Kidney epithelial cell (primary cell): ENCODE data around the gene ZNF740. TPM values are rescaled to one million over a fixed set of nuclear protein-coding genes. Genes with fewer than 3 reads are reported as not detected.

Source experiments
- DNase-seq: peaks from one replicate; pipeline ENCODE4 v3.0.0-alpha.2; 2010; ENCODE audit warnings: low read depth
- H3K27me3 ChIP-seq: 2 replicates; pipeline ENCODE4 v1.6.0; 2011; ENCODE audit warnings: low read length; ENCODE audit not compliant: control insufficient read depth, insufficient read depth
- H3K36me3 ChIP-seq: 2 replicates; pipeline ENCODE4 v1.5.1; 2011; ENCODE audit warnings: low read length; ENCODE audit not compliant: control insufficient read depth, insufficient read depth
- H3K4me3 ChIP-seq: 2 replicates; pipeline ENCODE4 v1.5.1; 2011; ENCODE audit warnings: low read depth, mild to moderate bottlenecking, control low read depth, low read length
- CTCF ChIP-seq: IDR thresholded peaks from 2 replicates; pipeline ENCODE4 v1.5.1; 2011; ENCODE audit warnings: mild to moderate bottlenecking, moderate library complexity, low read length, control low read depth, inconsistent platforms; ENCODE audit not compliant: insufficient read depth, poor library complexity, severe bottlenecking
- total RNA-seq: library from RNA; depleted of rRNA; stranded (reverse); fragments of >200 nt; gene quantifications from 2 replicates; pipeline ENCODE4 v1.2.3, GENCODE V29; 2015

The ZNF740 gene
- total RNA-seq, 1 donor from 2014 or later: 9.9 TPM

GRCh38 chr12:53191096-53191884 is 10.8 kb downstream of the ZNF740 start:
- H3K36me3 ChIP-seq: peaks cover 5% of the 10 kb centered on the region
- H3K4me3 ChIP-seq: no peak overlapping the region
- no peak for DNase-seq
- H3K27me3 ChIP-seq: no peaks in the 10 kb centered on the region
- no peak for TF ChIP-seq CTCF

GRCh38 chr12:53191885-53192530 is 11.5 kb downstream of the ZNF740 start:
- Histone ChIP-seq H3K4me3 (no peak overlapping the region), H3K27me3 (no peaks in the 10 kb centered on the region), H3K36me3 (peaks cover 4% of the 10 kb centered on the region)
- no peak for TF ChIP-seq CTCF
- DNase-seq: no peak

- Histone ChIP-seq H3K27me3 (no peaks in the 10 kb centered on the region), H3K36me3 (peaks cover 2% of the 10 kb centered on the region), H3K4me3 (no peak overlapping the region)
- TF ChIP-seq CTCF: no peak
- no peak for DNase-seq
Observed at GRCh38 chr12:53192531-53193021, 12.1 kb downstream of the ZNF740 start.

- no peak for DNase-seq
- Histone ChIP-seq H3K36me3 (peaks cover 1% of the 10 kb centered on the region), H3K27me3 (no peaks in the 10 kb centered on the region), H3K4me3 (no peak overlapping the region)
- TF ChIP-seq CTCF: no peak
Observed at GRCh38 chr12:53193040-53193439, 12.5 kb downstream of the ZNF740 start.

- DNase-seq: no peak
Observed at GRCh38 chr12:53193985-53194716, 13.6 kb downstream of the ZNF740 start.

More at GRCh38 chr12:53193985-53194716, 13.6 kb downstream of the ZNF740 start:
- TF ChIP-seq CTCF: no peak
- H3K36me3 ChIP-seq: peaks cover 1% of the 10 kb centered on the region
- no peak overlapping the region for H3K4me3 ChIP-seq
- H3K27me3 ChIP-seq: peaks cover 3% of the 10 kb centered on the region
